CD4-positive, alpha-beta T cell treated with Interleukin-4 for 4 hours (primary cell): ENCODE data around the gene STMND1.

Experiments used
- DNase-seq: peaks from one replicate; pipeline ENCODE4 v3.0.0-alpha.2; 2020

Gene STMND1

DNA sequence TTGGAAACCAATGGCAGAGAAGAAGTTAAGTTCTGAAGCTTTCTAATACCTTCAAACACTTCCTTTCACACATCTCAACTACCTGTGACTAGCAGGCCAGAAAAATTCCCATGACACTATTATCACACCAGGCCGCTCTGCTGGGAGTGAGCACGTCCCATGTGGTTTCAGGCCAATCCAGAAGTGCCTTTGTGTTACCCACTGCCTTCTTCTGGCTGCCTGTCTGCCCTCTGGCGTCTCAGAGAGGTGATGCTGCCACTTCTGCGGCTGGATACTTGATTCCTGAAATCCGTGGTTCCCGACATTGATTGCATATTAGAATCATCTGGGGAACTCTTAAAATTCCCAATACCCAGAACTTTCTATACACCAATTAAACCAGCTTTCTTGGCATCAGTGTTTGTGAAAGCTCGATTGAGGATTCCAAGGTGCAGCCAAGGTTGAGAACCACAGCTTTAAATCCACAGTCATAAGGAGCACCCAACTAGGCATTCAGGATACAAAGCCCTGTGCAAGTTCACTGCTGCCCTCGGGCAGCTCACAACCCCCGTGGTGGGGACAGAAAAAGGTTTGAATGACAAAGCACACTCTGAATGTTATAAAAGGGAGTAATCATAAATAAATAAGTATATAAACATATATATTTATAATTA is 65.6 kb downstream of the STMND1 start:
- no peak for DNase-seq

DNA sequence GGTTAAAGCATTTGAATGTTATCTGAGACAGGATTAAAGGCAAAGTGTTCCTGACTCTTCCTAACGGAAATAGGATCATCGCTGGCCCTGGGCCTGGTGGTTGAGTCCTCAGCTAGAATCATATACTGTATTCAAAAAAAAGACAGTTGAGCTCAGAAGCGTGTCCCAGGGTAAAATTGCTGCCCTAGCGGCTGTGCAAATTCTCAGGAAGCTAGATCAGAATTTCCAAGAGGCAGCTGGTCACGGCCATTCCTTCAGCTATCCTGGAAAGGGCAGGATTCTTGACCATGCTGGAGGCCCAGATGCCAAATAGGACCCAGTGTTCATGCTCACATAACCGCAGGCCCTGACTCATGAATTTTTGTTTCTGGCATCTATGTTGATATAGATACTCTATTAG is 67.4 kb downstream of the STMND1 start:
- no peak for DNase-seq

DNA sequence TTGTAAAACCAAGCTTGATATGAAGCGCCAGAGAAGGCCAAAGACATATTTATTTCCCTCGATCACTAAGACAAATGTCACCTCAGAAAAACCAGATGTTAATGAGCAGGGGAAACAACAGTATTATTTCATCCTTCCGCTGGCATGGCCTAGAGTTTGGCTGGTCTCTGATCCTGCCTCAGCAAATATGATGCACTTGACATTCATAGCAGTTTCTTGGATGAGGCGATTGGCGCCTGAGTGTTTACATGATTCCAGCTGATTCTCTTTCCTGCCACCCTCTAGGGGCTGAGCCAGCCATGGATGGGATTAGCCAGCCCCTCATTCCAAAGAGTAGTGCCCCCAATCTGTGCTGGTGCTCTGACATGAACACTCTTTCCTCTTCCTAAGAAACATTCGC is 67.9 kb downstream of the STMND1 start:
- no peak for DNase-seq

DNA sequence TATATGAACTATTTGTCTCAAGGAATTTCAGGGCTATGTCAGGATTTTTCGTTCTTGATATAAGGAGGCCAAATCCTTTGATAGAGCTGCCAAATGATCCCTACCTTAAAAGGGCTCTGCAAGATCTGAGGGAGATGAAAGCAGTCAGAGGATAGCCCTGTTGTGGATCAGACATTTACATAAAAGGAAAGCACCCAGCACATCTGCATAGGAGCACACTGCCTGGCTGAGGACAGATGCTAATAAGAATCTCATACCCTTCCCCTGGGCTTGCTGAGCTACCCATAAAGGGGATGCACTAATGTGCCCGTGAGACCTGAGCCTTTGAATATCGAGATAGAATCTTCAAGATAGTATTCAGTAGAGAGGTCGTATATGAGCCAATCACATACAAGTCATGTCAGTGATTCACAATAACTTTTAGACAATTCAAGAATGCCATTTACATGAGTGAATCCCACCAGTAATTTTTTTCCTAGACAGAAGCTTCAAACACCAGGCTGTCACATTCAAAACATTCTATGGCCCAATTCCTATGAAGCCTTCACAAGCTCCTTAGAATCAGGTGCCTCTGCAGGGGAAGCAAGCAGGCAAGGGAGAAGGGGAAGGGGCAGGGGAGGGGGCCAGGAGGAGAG is 71.1 kb downstream of the STMND1 start:
- DNase-seq = no peak

DNA sequence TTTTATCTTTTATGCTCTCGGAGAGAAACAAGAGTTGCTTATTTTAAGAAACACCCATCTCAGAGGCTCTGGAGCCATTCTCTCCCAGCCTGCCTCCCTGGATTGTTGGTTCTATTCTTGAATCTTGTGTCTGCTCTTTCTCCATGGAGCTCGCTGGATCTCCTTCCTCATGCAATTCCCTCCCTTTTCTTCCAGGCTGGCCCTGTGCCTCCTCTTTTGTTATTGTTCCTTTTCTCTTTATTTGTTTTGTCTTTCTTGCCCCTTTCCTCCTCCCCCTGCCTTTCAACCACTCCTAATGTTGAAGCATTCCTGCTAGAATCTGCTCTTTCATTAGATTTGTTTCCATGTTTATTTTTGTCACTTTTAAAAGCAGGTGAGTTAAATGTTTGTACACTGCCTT is 76.5 kb downstream of the STMND1 start:
- DNase-seq = no peak

DNA sequence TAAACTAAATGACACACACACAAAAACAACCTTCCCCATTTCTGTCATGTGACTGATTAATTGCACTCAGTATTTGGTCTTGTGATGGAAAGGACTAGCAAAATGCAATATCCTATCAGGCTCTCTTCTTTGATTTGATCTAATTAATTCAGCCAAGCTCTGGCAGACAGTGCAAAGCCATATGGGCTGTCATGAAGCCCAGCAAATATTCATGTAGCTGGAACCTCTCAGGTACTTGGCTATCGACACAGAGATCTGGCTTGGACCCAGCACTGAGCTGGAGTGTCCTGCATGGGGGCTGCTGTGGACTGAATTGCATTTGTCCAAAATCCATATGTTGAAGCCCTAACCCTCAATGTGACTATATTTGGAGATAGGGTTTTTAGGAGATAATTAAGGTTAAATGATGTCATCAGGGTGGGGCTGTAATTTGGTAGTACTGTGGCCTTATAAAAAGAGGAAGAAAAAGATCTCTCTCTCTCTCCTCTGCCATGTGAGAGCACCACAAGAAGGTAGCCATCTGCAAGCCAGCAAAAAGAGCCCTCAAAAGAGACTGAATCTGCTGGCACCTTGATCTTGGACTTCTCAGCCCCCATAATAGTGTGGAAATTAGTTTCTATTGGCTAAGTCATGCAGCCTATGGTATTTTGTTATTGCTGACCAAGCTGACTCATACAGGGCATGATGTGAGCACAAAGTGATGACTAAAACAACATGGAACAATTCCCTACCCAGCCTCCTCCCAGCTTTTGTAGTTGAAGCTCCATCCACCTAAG is 77.1 kb downstream of the STMND1 start:
- no peak for DNase-seq

DNA sequence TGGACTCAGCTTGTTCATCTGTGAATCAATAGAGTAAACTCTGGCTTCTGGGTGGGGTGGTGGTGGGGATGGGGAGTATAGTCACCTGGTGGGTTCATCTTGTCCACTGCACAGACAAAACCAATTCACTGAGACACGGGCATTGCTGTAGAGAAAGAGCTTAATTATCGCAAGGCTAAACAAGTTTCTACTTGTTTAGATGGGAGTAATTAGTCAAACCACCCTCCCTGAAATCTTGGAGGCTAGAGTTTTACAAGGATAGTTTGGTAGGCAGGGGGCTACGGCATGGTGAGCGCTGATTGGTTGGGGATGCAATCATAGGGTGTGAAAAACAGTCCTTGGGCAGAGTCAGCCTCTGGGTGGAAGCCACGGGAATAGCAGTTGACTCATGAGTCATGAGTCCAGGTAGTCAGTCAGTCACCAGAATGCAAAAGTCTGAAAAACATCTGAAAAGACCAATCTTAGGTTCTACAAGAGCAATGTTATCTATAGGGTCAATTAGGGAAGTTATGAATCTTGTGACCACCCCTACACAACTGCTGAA is 77.8 kb downstream of the STMND1 start:
- DNase-seq = no peak
